PC-9 (cell line): ENCODE measurements around the gene PARP3. TPM values are rescaled to one million over a fixed set of nuclear protein-coding genes. Genes with fewer than 3 reads are reported as not detected.
"Not testable (repeated sequence)": the region's sequence is repeated elsewhere in the genome, so short reads cannot be mapped to it uniquely, and the experiment has no call there.

Experiments used
- BruUV-seq: library from RNA; stranded (reverse); fragments of 400-500 nt; replicated peaks from 2 replicates; lab custom pipeline; 2021; lab: Mats Ljungman, UMichigan
- CTCF ChIA-PET: fragments of 300-600 bp; sonication (Branson Sonifier 250); formaldehyde crosslinking; loops from one replicate; lab custom pipeline; 2022; ENCODE audit warnings: antibody characterized with exemption; lab: Charles Lee
- POLR2A ChIA-PET: fragments of 300-600 bp; sonication (Branson Sonifier 250); formaldehyde crosslinking; loops from one replicate; lab custom pipeline; 2022; ENCODE audit warnings: antibody characterized with exemption; ENCODE audit not compliant: unreplicated experiment; lab: Charles Lee
- DNase-seq, 2 experiments: peaks; one replicate each; pipeline versions ENCODE4 v3.0.0 to v3.0.0-alpha.2; 2015 to 2022; ENCODE audit warnings: mixed read lengths in 1 of 2
- H2AFZ ChIP-seq: fragments of 200-600 bp; sonication (generic); 2 replicates; pipeline ENCODE4 v1.8.1; 2017; ENCODE audit warnings: antibody characterized with exemption
- H3F3A ChIP-seq: fragments of 200-600 bp; sonication (generic); 2 replicates; pipeline ENCODE4 v1.8.1; 2017; ENCODE audit warnings: antibody characterized with exemption, mild to moderate bottlenecking, low read depth; ENCODE audit not compliant: insufficient read depth
- H3K27ac ChIP-seq: fragments of 200-600 bp; sonication (generic); 2 replicates; pipeline ENCODE4 v1.6.1; 2016; ENCODE audit warnings: mixed run types
- H3K27me3 ChIP-seq: fragments of 200-600 bp; sonication (generic); 2 replicates; pipeline ENCODE4 v1.6.1; 2016; ENCODE audit warnings: low read depth, mixed run types; ENCODE audit not compliant: insufficient read depth
- H3K36me3 ChIP-seq: fragments of 200-600 bp; sonication (generic); 2 replicates; pipeline ENCODE4 v1.6.1; 2016; ENCODE audit warnings: low read depth, mixed run types
- H3K4me1 ChIP-seq: fragments of 200-600 bp; sonication (generic); replicated peaks from 2 replicates; pipeline ENCODE4 v1.6.1; 2016; ENCODE audit warnings: mixed run types; ENCODE audit not compliant: insufficient read depth
- H3K4me2 ChIP-seq: fragments of 200-600 bp; sonication (generic); 2 replicates; pipeline ENCODE4 v1.6.1; 2017; ENCODE audit warnings: mixed run types
- H3K4me3 ChIP-seq: fragments of 200-600 bp; sonication (generic); 2 replicates; pipeline ENCODE4 v1.6.1; 2016; ENCODE audit warnings: mixed run types
- H3K79me2 ChIP-seq: fragments of 200-600 bp; sonication (generic); 2 replicates; pipeline ENCODE4 v1.6.1; 2017; ENCODE audit warnings: low read depth, mixed run types
- H3K9me2 ChIP-seq: fragments of 200-600 bp; sonication (generic); 2 replicates; pipeline ENCODE4 v1.8.1; 2017; ENCODE audit warnings: mild to moderate bottlenecking; ENCODE audit not compliant: insufficient read depth
- H3K9me3 ChIP-seq: fragments of 200-600 bp; sonication (generic); 2 replicates; pipeline ENCODE4 v1.8.1; 2016; ENCODE audit warnings: low read depth; ENCODE audit not compliant: insufficient read depth
- H4K20me1 ChIP-seq: fragments of 200-600 bp; sonication (generic); 2 replicates; pipeline ENCODE4 v1.8.1; 2017; ENCODE audit not compliant: insufficient read depth
- CTCF ChIP-seq: fragments of 200-600 bp; sonication (generic); conservative IDR thresholded peaks from 2 replicates; pipeline ENCODE4 v1.6.1; 2017; ENCODE audit warnings: mixed run types, antibody characterized with exemption, mild to moderate bottlenecking, moderate library complexity
- EZH2 ChIP-seq: fragments of 200-600 bp; sonication (generic); IDR thresholded peaks from 2 replicates; pipeline ENCODE4 v1.8.0; 2017; ENCODE audit warnings: antibody characterized with exemption, low read depth
- intact Hi-C: fragments of 100-400 bp; cut with micrococcal nuclease; formaldehyde crosslinking; loops from one replicate; pipeline ENCODE4 v1.10.0; 2022; ENCODE audit not compliant: unreplicated experiment
- total RNA-seq: library from RNA; stranded (reverse); gene quantifications from 2 replicates; pipeline ENCODE4 v1.2.3, GENCODE V29; 2021

The PARP3 gene
- total RNA-seq, 1 experiment from 2014 or later, result 24.4 TPM

DNA sequence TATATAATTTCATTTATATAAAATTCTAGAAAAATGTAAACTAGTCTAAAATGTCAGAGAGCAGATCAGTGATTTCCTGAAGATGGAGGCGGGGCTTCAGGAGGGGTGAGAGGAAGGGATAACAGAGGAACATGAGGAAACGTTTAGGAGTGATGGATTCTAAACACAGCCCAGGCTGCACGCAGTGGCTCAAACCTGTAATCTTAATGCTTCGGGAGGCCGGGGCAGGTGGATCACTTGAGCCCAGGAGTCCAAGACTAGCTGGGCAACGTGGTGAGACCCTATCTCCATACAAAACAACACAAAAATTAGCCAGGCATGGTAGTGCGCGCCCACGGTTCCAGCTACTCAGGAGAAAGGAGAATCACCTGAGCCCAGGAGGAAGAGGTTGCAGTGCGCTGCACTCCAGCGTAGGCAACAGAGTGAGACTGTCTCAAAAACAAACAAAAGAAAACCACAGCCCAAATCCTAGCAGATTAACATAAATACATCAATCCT, 21.0 kb upstream of the PARP3 start:
- CTCF ChIA-PET, result interaction anchor here (0.6 kb wide), 1 partner anchor 494 kb away, joined by 6 read pairs; no protein-coding TSS in a partner anchor
- intact Hi-C loops, result no loop called here
- no peak for DNase-seq

DNA sequence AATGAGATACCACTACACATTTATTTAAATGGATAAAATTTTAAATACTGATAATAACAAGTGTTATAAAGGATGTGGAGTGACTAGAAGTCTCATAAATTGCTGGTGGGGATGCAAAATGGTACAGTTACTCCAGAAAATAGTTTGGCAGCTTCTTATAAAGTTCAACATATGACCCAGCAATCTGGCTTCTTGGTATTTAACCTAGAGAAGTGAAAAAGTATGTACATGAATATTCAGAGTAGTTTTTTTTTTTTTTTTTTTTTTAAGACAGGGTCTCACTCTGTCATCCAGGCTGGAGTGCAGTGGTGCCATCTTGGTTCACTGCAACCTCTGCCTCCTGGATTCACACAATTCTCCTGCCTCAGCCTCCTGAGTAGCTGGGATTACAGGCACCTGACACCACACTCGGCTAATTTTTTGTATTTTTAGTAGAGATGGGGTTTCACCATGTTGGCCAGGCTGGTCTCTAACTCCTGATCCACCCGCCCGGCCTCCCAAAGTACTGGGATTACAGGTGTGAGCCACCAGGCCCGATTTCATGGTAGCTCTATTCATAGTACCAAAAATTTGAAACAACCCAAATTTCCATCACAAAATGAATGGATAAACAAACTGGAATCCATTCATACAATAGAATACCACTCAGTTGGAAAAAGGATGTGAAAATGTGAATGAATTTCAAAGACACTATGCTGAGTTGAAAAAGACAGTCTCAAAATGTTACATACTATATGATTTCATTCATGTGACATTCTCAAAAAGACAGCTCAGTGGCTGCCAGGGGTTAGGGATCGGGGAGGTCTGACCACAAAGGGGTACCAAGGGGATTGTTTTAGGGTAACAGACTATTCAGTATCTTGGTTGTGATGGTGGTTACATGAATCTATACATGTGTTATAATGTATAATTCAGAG, 14.8 kb upstream of the PARP3 start:
- Histone ChIP-seq H2AFZ (no peak overlapping the region), H3K79me2 (no peaks in the 10 kb centered on the region), H3F3A (no peaks in the 10 kb centered on the region), H3K27ac (no peak overlapping the region), H3K4me2 (no peak overlapping the region), H3K27me3 (no peaks in the 10 kb centered on the region), H3K36me3 (no peaks in the 10 kb centered on the region), H4K20me1 (no peaks in the 10 kb centered on the region), H3K4me3 (no peak overlapping the region), H3K9me2 (no peaks in the 10 kb centered on the region), H3K4me1 (no peaks in the 10 kb centered on the region), H3K9me3 (no peaks in the 10 kb centered on the region)
- POLR2A ChIA-PET, result interaction anchor here (0.5 kb wide), 1 partner anchor 1246 kb away, joined by 4 read pairs; no protein-coding TSS in a partner anchor
- CTCF ChIA-PET, result no interaction called here
- no TSS peak for BruUV-seq
- no peak for TF ChIP-seq CTCF
- no peak for TF ChIP-seq EZH2
- no peak for DNase-seq
- intact Hi-C loops, result no loop called here

More for the DNA sequence above, 21.0 kb upstream of the PARP3 start:
- Histone ChIP-seq H3K27ac (no peak overlapping the region), H4K20me1 (no peaks in the 10 kb centered on the region), H3K27me3 (no peaks in the 10 kb centered on the region), H3K4me1 (no peaks in the 10 kb centered on the region), H2AFZ (no peak overlapping the region), H3K36me3 (no peaks in the 10 kb centered on the region), H3K9me3 (no peaks in the 10 kb centered on the region), H3F3A (no peaks in the 10 kb centered on the region), H3K4me3 (no peak overlapping the region), H3K4me2 (no peak overlapping the region), H3K79me2 (no peaks in the 10 kb centered on the region), H3K9me2 (no peaks in the 10 kb centered on the region)
- no TSS peak for BruUV-seq
- no peak for TF ChIP-seq CTCF
- no peak for TF ChIP-seq EZH2
- POLR2A ChIA-PET, result interaction anchor here (0.5 kb wide), 1 partner anchor 80 kb away, joined by 3 read pairs; no protein-coding TSS in a partner anchor

DNA sequence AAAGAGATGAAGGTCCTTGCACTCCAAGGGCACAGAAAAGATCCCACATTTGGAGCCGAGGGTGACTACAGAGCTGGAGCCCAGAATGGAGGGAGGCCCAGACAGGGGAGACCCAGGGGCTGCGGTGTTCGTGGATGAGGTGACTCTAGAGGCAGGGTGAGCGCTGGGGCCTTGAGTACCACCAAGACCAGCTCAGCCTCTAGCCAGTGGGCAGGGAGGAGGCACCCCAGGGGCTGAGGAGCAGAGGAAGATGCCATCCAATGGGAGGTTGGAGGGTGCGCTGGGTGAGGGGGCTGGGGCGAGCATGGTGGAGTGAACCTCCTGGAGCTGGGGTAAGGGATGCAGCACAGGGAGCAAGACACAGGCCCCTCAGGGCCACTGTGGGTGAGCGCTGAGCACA, 13.7 kb upstream of the PARP3 start:
- no peaks in the 10 kb centered on the region for H3K9me2 ChIP-seq
- no peak for DNase-seq
- intact Hi-C loops, result no loop called here
- H2AFZ ChIP-seq, result no peak overlapping the region
- H3F3A ChIP-seq, result no peaks in the 10 kb centered on the region
- TF ChIP-seq EZH2 (no peak), CTCF (no peak)
- no peaks in the 10 kb centered on the region for H3K36me3 ChIP-seq
- POLR2A ChIA-PET, result no interaction called here
- no peaks in the 10 kb centered on the region for H3K79me2 ChIP-seq
- H3K4me2 ChIP-seq, result no peak overlapping the region
- no TSS peak for BruUV-seq
- H3K4me3 ChIP-seq, result no peak overlapping the region
- H3K27me3 ChIP-seq, result no peaks in the 10 kb centered on the region
- H3K4me1 ChIP-seq, result no peaks in the 10 kb centered on the region
- CTCF ChIA-PET, result no interaction called here
- H4K20me1 ChIP-seq, result no peaks in the 10 kb centered on the region
- no peaks in the 10 kb centered on the region for H3K9me3 ChIP-seq
- no peak overlapping the region for H3K27ac ChIP-seq

DNA sequence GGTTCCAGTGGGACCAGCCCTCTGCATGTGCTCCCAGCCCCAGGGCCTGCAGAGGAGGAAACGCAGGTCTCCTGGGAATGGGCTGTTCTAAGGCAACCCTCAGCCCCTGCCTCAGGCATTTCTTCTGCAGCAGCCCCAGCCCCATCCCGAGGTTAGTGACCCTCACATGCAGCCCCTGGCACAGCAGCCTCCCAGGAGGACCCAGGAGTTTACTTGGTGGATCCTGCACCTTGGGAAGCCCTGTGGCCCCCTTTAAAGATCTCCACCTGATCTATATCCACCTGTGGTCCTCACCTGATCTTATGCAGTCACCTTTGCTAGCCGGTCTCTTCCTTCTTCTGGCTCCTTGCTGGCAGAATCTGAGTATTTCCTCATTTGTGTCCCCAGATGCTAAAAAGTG, 13.2 kb upstream of the PARP3 start:
- H3K4me3 ChIP-seq, H3K36me3 ChIP-seq, intact Hi-C loops, H3K9me3 ChIP-seq, H4K20me1 ChIP-seq, H3K27me3 ChIP-seq, H3K79me2 ChIP-seq, CTCF ChIA-PET, BruUV-seq, DNase-seq, H3K9me2 ChIP-seq, H3K4me2 ChIP-seq, H3K27ac ChIP-seq, H3K4me1 ChIP-seq, H2AFZ ChIP-seq, H3F3A ChIP-seq: not testable (repeated sequence)
- POLR2A ChIA-PET, result interaction anchor here (0.6 kb wide), 1 partner anchor 39 kb away, joined by 5 read pairs; no protein-coding TSS in a partner anchor
